A172 (cell line): Measurements from ENCODE around the gene GLRA1. TPM values are rescaled to one million over a fixed set of nuclear protein-coding genes. Genes with fewer than 3 reads are reported as not detected.
"Not testable (repeated sequence)": the region's sequence is repeated elsewhere in the genome, so short reads cannot be mapped to it uniquely, and the experiment has no call there.

Experiments
- DNase-seq: peaks from one replicate; pipeline ENCODE4 v3.0.0-alpha.2; 2015; ENCODE audit warnings: low spot score
- total RNA-seq: library from RNA; depleted of rRNA; stranded (reverse); fragments of >200 nt; shearing (Covaris generic); gene quantifications from 2 replicates; pipeline ENCODE4 v1.2.3, GENCODE V29; 2014

The GLRA1 gene
- total RNA-seq, 1 experiment from 2014 or later, result not detected

GRCh38 chr5:151885138-151885908 lies 39.3 kb downstream of the GLRA1 start:
- no peak for DNase-seq

- no peak for DNase-seq
Observed at GRCh38 chr5:151881621-151882225, 42.9 kb downstream of the GLRA1 start.

GRCh38 chr5:151880324-151880723 lies 44.3 kb downstream of the GLRA1 start:
- DNase-seq, result no peak

GRCh38 chr5:151873701-151874100 lies 51.0 kb downstream of the GLRA1 start:
- DNase-seq, result no peak

- no peak for DNase-seq
Observed at GRCh38 chr5:151872701-151873100, 52.0 kb downstream of the GLRA1 start.

GRCh38 chr5:151870820-151871219 lies 53.8 kb downstream of the GLRA1 start:
- DNase-seq, result peak; percentile 98

GRCh38 chr5:151870271-151870670 lies 54.4 kb downstream of the GLRA1 start:
- DNase-seq, result no peak

- no peak for DNase-seq
Observed at GRCh38 chr5:151869843-151870242, 54.8 kb downstream of the GLRA1 start.

GRCh38 chr5:151868451-151868850 lies 56.2 kb downstream of the GLRA1 start:
- no peak for DNase-seq

GRCh38 chr5:151864061-151864748 lies 60.4 kb downstream of the GLRA1 start:
- DNase-seq, result no peak

- DNase-seq, result no peak
Observed at GRCh38 chr5:151863566-151863965, 61.1 kb downstream of the GLRA1 start.

- DNase-seq, result no peak
Observed at GRCh38 chr5:151862811-151863472, 61.7 kb downstream of the GLRA1 start.

GRCh38 chr5:151860867-151861266 lies 63.8 kb downstream of the GLRA1 start:
- DNase-seq, result not testable (repeated sequence)

GRCh38 chr5:151856861-151857260 lies 67.8 kb downstream of the GLRA1 start:
- DNase-seq, result no peak

GRCh38 chr5:151855701-151856100 lies 69.0 kb downstream of the GLRA1 start:
- no peak for DNase-seq

GRCh38 chr5:151847871-151848270 lies 76.8 kb downstream of the GLRA1 start:
- no peak for DNase-seq

- DNase-seq, result no peak
Observed at GRCh38 chr5:151846765-151847164, 77.9 kb downstream of the GLRA1 start.

GRCh38 chr5:151832843-151833242 lies 91.8 kb downstream of the GLRA1 start:
- DNase-seq, result not testable (repeated sequence)

- no peak for DNase-seq
Observed at GRCh38 chr5:151829370-151829769, 95.3 kb downstream of the GLRA1 start.

GRCh38 chr5:151825445-151825844 lies 99.2 kb downstream of the GLRA1 start:
- DNase-seq, result peak; percentile 75

GRCh38 chr5:151822141-151822540 lies 102.5 kb downstream of the GLRA1 start:
- DNase-seq, result no peak

- no peak for DNase-seq
Observed at GRCh38 chr5:151820903-151821302, 103.7 kb downstream of the GLRA1 start.
